Raji (cell line): ENCODE measurements around the gene ARHGAP18.

Source experiments
- POLR2A ChIP-seq: IDR thresholded peaks from 2 replicates; pipeline ENCODE4 v1.6.1; 2011; ENCODE audit warnings: low read depth, low read length, control low read depth; ENCODE audit not compliant: insufficient read depth

ARHGAP18 gene

DNA sequence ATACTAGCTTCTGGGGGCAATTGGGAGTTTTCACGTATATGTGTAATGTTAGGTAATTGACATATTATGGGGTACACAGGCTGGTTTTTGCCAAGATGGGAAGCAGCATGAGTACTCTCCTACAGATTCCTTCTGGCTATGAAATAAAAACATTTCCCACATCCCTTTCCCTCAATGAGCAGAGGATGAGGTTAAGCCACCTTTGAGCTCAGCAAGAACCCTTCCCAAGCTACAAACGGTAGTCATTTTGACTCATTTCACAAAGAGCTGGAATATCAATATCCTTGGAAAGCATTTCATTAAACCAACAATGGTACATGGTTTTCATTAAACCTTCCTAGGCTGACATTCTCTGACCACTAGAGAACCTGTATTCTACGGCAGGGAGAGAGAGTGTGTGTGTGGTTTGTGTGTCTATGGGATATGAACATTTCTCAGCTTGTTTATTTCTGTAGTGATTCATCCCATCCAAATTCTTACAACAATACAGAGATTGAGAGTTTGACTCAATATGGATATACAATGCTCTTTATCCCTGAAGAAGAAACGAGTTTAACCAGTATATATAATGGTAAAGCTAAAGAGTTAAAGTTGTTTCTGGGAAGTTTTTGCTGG is 119.5 kb downstream of the ARHGAP18 start:
- TF ChIP-seq POLR2A = no peak

DNA sequence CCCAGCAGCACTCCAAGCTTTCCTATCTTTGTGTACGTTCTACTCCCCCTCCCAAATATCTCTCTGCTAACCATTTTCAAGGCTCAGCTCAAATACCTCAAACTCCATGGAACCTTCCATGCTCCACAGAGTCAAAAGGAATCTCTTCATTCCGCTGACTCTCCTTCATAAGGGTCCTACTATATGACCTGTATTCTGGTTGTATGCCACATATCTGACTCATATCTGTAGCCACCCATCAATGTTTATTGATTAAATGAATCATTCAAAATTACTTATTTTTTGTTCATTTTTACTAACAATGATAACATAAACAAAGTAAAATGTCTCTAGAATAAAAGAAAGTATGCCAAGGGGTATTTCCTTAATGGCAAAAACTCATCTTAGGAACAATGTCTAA is 123.2 kb downstream of the ARHGAP18 start:
- TF ChIP-seq POLR2A = no peak

DNA sequence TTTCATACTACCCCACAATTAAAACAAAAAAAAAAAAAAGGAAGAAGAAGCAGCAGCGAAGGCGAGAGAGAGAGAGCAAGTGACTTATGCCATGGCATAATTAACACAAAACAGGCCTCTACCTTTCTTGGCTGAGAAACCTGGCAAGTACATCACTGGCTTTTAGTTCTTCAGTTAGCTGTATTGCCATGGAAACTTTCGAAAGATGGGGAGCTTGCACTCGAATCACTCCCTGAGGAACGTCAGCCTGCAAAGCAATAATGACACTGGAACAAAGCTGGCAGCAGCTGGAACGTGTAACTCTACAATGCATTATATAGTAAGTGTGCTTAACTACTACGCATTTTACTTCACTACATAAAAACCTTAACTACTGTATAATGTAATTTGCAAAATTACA is 126.1 kb downstream of the ARHGAP18 start:
- TF ChIP-seq POLR2A = no peak

DNA sequence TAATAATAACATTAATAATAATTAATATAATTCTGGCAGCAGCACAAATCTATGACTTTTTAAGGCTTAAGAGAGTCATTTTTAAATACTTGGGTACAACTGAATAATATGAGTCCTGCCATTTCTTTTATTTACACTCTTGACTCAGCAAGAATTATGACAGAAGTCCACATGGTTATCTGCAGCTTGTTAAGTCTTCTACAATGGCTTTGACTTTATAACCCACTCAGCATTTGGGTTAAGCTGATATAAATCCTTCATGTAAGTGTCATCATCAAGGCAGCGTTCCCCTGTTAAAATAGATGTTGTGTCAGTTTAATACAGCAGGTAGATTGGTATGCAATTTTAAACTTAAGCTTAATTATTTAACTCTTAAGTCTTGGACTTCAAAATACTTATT is 131.7 kb downstream of the ARHGAP18 start:
- TF ChIP-seq POLR2A = no peak

DNA sequence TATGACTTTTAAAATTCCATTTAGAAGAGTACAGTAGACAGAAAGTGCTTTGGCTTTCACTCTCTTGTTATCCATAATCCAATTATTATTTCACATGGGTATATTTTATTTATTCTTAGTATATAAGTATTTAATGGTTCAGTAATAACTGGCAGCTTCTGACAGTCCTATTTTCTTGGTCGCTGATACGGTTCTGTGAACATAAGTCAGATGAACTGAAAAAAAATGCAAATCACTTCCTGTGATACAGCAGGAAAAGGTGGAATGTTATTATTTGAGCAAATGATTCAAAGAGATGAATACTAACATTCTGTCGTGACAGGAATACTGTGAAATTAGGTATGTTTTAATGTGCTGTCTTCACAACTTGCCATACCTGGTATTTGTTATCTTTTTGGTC is 132.3 kb downstream of the ARHGAP18 start:
- no peak for TF ChIP-seq POLR2A

DNA sequence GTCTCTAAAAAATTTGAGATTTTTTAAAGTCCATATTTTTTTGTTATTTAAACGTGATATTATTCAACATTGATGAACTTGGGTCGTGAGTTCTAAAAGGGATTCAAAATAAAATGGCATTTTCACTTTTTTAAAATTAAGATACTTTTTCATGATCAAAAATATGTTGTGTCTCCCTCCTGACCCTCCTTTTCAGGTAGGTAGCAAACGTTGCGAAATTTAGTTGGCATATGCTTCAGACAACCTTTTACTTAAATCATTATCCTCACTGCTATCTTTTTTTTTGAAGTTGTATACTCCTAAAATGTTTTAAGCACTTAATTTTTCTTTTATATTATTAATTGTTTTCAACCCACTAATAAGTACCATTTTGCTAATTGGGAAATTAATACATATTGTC is 133.5 kb downstream of the ARHGAP18 start:
- no peak for TF ChIP-seq POLR2A

DNA sequence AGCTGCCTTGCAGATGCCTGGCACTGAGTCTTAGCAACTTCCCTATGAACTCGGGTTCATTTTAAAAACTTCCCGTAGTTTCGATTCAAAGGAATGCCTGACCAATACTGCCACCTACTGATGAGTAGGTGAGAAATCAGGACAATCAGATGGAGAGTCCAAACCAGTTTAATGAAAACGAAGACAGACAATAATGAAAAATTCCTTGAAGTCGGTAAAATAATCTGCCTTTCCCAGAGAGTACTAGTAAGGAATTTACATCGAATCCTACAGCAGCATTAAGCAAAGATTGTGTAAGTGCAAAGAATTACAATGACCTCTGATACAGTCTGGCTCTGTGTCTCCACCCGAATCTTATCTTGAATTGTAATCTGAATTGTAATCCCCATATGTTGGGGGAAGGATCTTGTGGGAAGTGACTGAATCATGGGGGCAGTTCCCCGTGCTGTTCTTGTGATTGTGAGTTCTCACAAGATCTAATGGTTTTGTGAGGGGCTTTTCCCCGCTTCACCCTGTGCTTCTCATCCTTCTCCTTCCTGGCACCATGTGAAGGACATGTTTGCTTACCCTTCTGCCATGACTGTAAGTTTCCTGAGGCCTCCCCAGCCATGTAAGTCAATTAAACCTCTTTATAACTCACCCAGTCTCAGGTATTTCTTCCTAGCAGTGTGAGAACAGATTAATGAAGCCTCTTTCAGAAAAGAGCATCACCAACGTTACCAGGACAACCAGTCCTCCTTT is 134.4 kb downstream of the ARHGAP18 start:
- no peak for TF ChIP-seq POLR2A

DNA sequence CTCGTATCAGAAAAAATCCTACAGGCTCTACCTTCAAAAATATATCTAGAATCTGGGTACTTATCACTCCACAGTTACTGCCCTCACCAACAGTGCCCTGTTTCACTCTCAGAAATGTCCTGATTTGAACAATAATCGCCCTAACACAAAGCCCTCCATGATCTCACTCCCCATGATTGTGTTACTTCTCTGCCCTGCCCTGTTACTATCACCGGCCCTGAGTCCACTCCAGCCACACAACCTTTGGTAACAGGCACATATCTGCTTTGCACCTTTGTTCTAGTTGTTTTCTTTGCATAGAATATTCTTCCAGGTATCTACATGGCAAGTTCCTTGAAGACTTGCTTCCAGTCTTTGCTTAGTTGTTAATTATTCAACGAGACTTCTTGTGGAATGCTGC is 142.0 kb downstream of the ARHGAP18 start:
- TF ChIP-seq POLR2A = no peak

DNA sequence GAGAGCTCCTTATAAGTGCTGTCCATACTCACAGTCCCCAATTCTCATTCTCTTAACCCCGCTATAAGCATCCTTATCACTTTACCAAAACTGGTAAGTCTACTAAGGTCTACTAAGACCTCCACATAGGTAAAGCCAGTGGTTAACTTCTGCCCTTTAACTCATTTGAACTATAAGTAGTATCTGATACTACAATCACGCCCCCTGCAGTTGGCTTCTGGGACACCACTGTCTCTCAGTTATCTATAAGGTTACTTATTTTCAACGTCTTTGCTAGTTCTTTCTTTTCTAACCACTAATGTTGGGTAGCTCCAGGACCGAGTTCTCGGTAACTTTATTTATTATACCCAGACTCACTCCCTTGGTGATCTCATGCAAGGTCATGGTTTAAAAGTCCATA is 142.6 kb downstream of the ARHGAP18 start:
- no peak for TF ChIP-seq POLR2A

DNA sequence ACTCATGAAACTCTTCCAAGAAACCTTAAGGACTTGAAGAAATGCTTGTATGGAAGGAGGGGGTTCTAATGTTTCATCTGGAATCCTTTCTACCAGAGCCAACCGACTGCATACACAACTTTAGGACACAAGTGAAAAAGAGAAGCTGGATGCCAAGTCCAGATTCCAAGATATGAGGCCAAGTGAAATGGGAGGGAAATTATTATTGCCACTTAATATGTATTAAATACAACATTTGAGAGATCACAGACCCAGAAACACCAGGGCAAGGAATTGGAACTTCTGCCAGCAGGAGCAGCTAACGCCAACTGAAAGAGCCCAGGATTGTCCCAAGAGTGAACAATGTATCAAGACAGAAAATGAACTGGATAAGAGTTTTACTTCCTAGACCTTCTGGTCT is 144.2 kb downstream of the ARHGAP18 start:
- TF ChIP-seq POLR2A = no peak

DNA sequence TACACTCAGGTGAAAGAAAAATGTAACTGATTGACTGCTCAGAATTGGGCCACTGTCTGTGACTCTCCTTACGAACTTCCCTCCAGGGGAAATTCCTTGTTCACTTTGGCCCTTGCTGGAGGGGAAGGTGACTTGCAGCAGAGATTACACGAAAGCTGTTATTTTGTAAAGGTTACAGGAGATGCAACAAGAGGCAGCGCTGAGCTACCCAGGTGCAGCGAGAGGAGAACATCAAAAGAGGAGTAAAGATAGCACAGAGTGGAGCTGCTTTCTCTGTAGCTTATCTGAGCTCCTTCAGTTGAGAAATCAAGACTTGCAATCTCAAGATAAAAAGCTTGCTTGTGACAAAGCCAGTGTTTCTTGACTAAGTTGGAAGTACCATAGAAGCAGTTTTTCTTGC is 144.6 kb downstream of the ARHGAP18 start:
- TF ChIP-seq POLR2A = no peak

DNA sequence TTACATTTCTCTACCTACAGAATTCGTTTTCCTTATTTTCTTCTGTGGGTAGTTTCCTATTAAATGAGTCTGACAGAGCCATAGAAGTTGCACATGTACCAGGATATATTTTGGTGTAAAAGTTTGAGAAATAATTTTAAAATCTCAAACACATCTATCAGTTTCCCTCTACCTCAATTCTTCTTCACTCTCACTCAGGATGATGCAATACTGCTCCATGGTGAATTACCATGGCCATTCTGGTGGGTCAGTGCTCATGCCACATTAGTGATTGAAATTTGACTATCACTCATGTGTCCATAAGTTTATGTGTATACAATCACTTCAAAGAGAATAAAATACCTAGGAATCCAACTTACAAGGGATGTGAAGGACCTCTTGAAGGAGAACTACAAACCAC is 151.7 kb downstream of the ARHGAP18 start:
- no peak for TF ChIP-seq POLR2A

DNA sequence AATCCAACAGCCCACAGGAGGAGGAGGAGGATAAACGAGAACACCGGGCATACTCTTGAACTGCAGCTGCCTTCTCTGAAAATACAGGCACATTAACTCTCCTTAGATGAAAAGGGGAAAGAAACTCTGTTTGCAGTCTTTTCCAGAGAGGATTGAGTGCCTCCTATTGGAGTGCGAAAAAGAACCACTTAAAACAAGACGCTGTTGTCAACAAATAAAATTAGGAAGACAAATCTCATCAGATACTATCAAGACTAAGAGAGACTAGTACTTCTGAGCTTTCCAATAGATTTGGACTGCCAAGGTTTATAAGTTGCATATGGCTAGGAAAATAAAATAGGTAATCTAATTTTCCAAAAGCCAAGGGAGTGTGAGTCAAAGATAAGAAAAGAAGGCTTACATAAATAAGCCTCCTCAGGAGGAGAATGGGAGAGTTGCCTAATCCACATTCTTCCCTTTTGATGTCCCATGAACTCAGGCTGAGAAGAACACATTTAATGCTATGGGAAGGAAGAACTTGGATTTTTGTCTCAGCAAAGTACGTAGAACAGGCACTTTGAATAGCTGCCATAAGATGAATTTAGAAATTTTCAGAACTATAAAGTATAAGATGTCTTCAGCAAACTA is 154.7 kb downstream of the ARHGAP18 start:
- no peak for TF ChIP-seq POLR2A

DNA sequence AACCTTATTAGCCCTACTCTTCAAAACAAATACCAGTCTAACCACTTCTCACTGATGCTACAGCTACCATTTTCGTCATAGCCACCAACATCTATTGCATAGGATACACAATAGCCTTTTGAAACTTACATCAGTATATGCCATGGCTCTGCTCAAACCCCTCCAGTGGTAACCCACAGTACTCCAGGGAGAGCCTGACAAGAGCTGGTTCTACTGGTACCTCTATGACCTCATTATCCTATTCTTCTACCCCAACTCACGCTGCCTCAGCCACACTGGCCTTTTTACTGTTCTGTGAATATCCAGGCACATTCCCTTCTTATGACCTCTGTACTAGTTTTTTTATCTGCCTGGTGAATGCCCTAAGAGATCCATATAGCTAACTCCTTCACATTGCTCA is 157.6 kb downstream of the ARHGAP18 start:
- no peak for TF ChIP-seq POLR2A

DNA sequence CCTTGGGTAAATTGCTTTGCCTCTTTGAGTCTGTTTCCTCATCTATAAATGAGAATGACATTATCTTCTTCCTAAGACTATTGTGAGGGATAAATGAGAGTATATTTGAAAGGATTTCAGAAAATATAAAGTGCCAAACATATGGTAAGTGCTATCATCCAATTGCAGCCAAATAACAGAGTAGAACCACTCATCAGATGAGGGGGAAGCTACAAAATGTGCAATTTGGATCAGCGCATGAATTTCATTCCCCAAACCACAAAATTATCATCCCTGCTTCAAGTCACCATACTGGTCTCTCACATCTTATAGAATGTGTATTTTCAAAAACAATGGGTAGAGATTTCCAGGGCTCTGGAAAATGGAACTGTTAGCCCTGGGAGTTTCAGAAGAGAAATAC is 158.5 kb downstream of the ARHGAP18 start:
- TF ChIP-seq POLR2A = no peak

DNA sequence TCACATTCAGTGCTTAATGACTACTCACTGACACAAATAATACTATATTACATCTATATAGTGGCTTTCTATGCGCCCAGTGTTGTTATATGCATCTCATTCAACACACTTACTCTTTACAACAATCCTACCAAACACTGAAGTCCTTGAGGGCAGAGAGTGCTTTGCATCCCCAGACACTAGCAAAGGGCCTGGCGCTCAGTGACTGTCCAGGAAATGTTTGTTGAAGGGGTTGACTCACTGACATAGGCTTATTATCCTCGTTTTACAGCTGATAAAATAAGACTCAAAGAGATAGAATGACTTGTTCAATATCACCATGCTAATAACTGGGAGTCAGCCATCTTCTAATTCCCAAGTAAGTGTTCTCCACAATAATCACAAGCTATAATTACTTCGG is 163.3 kb downstream of the ARHGAP18 start:
- TF ChIP-seq POLR2A = no peak
